Measurements from ENCODE around the gene SNRNP27.

SNRNP27 gene

GRCh38 chr2:69944756-69945155 is 51.0 kb downstream of the SNRNP27 start:
- no peak for DNase-seq (ENCODE audit: low read depth, low spot score)
- no peak overlapping the region for H3K4me3 ChIP-seq (ENCODE audit: low read depth, low read length)
- TF ChIP-seq, protein P1, sequence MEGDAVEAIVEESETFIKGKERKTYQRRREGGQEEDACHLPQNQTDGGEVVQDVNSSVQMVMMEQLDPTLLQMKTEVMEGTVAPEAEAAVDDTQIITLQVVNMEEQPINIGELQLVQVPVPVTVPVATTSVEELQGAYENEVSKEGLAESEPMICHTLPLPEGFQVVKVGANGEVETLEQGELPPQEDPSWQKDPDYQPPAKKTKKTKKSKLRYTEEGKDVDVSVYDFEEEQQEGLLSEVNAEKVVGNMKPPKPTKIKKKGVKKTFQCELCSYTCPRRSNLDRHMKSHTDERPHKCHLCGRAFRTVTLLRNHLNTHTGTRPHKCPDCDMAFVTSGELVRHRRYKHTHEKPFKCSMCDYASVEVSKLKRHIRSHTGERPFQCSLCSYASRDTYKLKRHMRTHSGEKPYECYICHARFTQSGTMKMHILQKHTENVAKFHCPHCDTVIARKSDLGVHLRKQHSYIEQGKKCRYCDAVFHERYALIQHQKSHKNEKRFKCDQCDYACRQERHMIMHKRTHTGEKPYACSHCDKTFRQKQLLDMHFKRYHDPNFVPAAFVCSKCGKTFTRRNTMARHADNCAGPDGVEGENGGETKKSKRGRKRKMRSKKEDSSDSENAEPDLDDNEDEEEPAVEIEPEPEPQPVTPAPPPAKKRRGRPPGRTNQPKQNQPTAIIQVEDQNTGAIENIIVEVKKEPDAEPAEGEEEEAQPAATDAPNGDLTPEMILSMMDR (IDR thresholded peaks at IDR 0.05; ENCODE audit: insufficient read depth, low read length, missing control alignments), result no peak
- CTCF ChIA-PET, result interaction anchor here (1.4 kb wide), 1 partner anchor 31 kb away, joined by 3 read pairs; no protein-coding TSS in a partner anchor
- POLR2A ChIA-PET, result no interaction called here

DNA sequence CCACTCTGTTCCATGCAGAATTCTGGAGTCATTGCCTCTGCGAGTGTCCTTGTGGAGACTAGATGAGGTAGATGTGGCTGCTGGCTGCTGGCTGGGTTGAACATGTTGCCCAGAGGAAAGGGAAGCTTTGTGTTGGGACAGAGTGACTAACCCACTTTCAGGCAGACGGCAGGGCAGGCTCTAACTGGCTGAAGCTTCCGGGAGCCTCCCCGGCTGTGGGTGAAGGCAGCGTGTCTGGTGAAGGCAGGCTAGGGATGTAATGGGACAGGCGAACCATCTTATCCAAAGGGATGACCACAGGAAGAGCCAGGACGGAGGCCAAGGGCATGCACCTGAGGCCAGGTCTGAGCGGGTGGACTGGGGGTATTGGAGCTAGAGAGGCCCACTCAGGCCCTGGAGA is 51.7 kb downstream of the SNRNP27 start:
- no peak for DNase-seq (ENCODE audit: low read depth, low spot score)
- CTCF ChIA-PET, result interaction anchor here (1.4 kb wide), 1 partner anchor 32 kb away, joined by 3 read pairs; no protein-coding TSS in a partner anchor

DNA sequence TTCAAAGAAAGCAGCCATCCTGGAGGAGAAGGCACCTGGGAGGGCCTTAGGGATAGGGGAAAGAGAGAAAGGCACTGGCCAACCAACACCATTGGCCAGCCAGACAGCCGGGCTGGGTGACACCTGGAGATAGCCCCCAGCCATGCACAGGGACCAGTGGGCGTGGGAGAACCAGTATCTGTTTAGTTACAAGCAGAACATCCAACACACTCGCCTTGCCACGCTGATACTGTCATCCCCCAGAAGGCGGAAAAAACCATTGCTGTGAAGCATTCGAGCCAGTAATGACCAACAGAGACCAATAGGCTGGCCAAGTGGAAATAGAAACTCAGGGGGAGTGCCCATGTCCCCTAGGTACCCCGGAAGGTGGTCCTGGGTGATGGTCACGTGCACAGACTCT is 52.2 kb downstream of the SNRNP27 start:
- ChIA-PET POLR2A (interaction anchor here (1.4 kb wide), 1 partner anchor 12 kb away, joined by 6 read pairs; no protein-coding TSS in a partner anchor), CTCF (interaction anchor here (1.2 to 1.4 kb wide), 2 partner anchors 9 to 10 kb away, joined by 3 to 5 read pairs; no protein-coding TSS in a partner anchor)
- TF ChIP-seq, protein P1 (IDR thresholded peaks at IDR 0.05; ENCODE audit: insufficient read depth, low read length, missing control alignments), result no peak
- DNase-seq (ENCODE audit: low read depth, low spot score), result no peak
- no peak overlapping the region for H3K4me3 ChIP-seq (ENCODE audit: low read depth, low read length)

More for the DNA sequence above, 51.7 kb downstream of the SNRNP27 start:
- POLR2A ChIA-PET, result interaction anchor here (1.4 kb wide), 1 partner anchor 11 kb away, joined by 6 read pairs; no protein-coding TSS in a partner anchor
- TF ChIP-seq, protein P1 (IDR thresholded peaks at IDR 0.05; ENCODE audit: insufficient read depth, low read length, missing control alignments), result no peak
- no peak overlapping the region for H3K4me3 ChIP-seq (ENCODE audit: low read depth, low read length)

DNA sequence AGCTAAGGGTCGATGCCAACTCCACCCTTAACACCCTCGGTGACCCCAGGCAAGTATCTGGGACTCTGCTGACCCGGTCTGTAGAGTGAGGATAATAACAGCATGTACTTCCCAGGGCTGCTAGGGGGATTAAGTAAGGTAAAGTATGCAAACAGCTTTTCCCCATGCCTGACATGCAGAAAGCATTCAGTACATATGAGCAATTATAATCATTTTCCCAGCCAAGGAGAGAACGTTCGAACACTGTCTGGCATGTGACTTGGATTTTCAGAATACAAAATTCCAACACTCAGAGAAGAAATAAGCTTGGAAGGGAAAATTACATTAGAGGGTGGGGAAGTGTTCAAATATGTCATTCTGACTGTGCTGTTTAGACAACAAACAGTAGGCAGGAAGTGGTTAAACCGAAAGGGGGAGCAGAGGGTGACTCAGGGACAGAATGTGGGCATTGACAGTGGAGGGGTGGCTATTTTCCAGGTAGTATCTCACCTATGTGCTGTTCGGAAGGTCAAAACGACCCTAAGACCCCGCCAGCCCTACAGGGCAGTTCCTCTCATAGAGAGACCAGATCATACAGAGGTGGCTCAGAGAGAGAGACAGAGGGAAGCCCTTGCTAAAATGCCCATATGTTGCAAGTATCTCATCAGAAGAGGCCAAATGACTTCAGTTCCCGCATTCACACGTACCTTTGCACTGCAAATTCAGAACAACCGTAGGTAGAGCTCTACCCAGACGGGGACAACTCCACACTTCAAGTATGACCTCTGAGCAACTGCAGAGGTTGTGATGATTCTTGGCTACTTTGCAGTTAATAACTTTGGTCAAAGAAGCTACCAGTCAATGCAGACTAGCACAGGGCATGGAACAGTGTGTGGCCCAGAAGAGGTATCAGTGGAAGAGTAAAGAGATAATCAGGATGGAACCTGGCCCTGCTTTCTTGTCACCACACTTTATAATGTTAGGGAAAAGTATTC is 52.9 kb downstream of the SNRNP27 start:
- CTCF ChIA-PET, result interaction anchor here (1.2 to 1.4 kb wide), 2 partner anchors 9 to 10 kb away, joined by 3 to 5 read pairs; no protein-coding TSS in a partner anchor
- POLR2A ChIA-PET, result interaction anchor here (0.7 to 1.4 kb wide), 3 partner anchors 12 to 51 kb away, joined by 3 to 6 read pairs (median 3); no protein-coding TSS in a partner anchor
- TF ChIP-seq, protein P1 (IDR thresholded peaks at IDR 0.05; ENCODE audit: insufficient read depth, low read length, missing control alignments), result no peak
- H3K4me3 ChIP-seq (ENCODE audit: low read depth, low read length), result no peak overlapping the region
- no peak for DNase-seq (ENCODE audit: low read depth, low spot score)

- ChIA-PET CTCF (no interaction called here), POLR2A (no interaction called here)
- TF ChIP-seq, protein P1 (IDR thresholded peaks at IDR 0.05; ENCODE audit: insufficient read depth, low read length, missing control alignments), result no peak
- no peak for DNase-seq (ENCODE audit: low read depth, low spot score)
- no peak overlapping the region for H3K4me3 ChIP-seq (ENCODE audit: low read depth, low read length)
These were observed 53.7 kb downstream of the SNRNP27 start for GRCh38 chr2:69947325-69947931.
